Ovary (tissue), 9 donors: ENCODE results near the gene CHMP5. TPM values are rescaled to one million over a fixed set of nuclear protein-coding genes. Genes with fewer than 3 reads are reported as not detected.

Source experiments
- DNase-seq, 5 donors: peaks; one replicate each; pipeline ENCODE4 v3.0.0-alpha.2; 2019 to 2020
- H3K27ac ChIP-seq, 2 donors: fragments of 200-600 bp; one replicate each; pipeline versions ENCODE4 v1.5.1 to v1.8.0; 2019 to 2022
- H3K27me3 ChIP-seq: fragments of 200-600 bp; one replicate; pipeline ENCODE4 v1.8.0; 2022
- H3K36me3 ChIP-seq: fragments of 200-600 bp; sonication (generic); one replicate; pipeline ENCODE4 v1.5.1; 2019
- H3K4me1 ChIP-seq: one replicate; pipeline ENCODE4 v1.8.1; 2013; ENCODE audit warnings: mild to moderate bottlenecking, moderate library complexity; ENCODE audit not compliant: insufficient read depth
- H3K4me3 ChIP-seq: fragments of 200-600 bp; sonication (generic); one replicate; pipeline ENCODE4 v1.5.1; 2017
- H3K9me3 ChIP-seq, 2 donors: fragments of 200-600 bp in 1 of 2; sonication (generic) in 1 of 2; one replicate each; pipeline versions ENCODE4 v1.5.1 to v1.8.1; 2013 to 2019; ENCODE audit warnings: mild to moderate bottlenecking in 1 of 2, moderate library complexity in 1 of 2
- CTCF ChIP-seq, 3 donors: fragments of 450-650 bp in 2 of 3; fragments of 200-600 bp in 1 of 3; IDR thresholded peaks; one replicate each; pipeline versions ENCODE4 v1.5.1 to v1.8.0; 2016 to 2022; ENCODE audit warnings: antibody characterized with exemption in 3 of 3, mild to moderate bottlenecking in 1 of 3
- EP300 ChIP-seq: sonication (generic); formaldehyde crosslinking; IDR thresholded peaks from one replicate; pipeline ENCODE4 v1.6.1; 2017; ENCODE audit warnings: antibody characterized with exemption
- POLR2A ChIP-seq: fragments of 450-650 bp; IDR thresholded peaks from one replicate; pipeline ENCODE4 v1.6.1; 2017; ENCODE audit warnings: antibody characterized with exemption, mild to moderate bottlenecking, moderate library complexity
- WGBS, 3 donors: extraction: QIAGEN DNeasy Blood & Tissue Kit in 1 of 3; methylation state at CpG; one replicate each; pipeline versions ENCODE4 v1.1.5 to v1.1.7; 2013 to 2017; 5-methylcytosine and 5-hydroxymethylcytosine counted together
- intact Hi-C, 4 donors: fragments of 100-400 bp; cut with DNase I; formaldehyde crosslinking; loops; one replicate each; pipeline versions ENCODE4 v1.11.0 to v1.15.1; 2022 to 2023
- polyA plus RNA-seq, 2 donors: library from polyadenylated mRNA; stranded (reverse); fragments of 200-250 nt in 1 of 2; fragments of 350-450 nt in 1 of 2; fragmentation: Illumina TruSeq in 1 of 2; extraction: RNeasy Lipid Tissue Mini Kit (QIAGEN cat#74804) in 1 of 2; gene quantifications; one replicate each; pipeline ENCODE4 v1.2.3, GENCODE V29; 2013 to 2014
- total RNA-seq, 7 donors: library from RNA; depleted of rRNA in 2 of 7; stranded (reverse); fragments of >200 nt in 2 of 7; fragmentation: NEBNext Ultra II Directional in 3 of 7; extraction: Animal tissue kit (Norgen Biotek cat#: 25700) in 3 of 7; gene quantifications; one replicate each; pipeline versions ENCODE4 v1.1.0 to v1.2.4, GENCODE V29; 2016 to 2023
- donor health status: DM: no; HTN: no; CAD: no; lungs with moderate emphysema.
- donor health status: DM: no; HTN: no; CAD: no.
- donor health status: Bipolar disorder and iron deficiency.
- donor health status: DM: yes; HTN: yes; CAD: no.
- donor health status: DM: no; HTN: no; CAD: no.
- donor health status: DM: yes; HTN: yes; CAD: no.

Gene CHMP5
- total and polyA plus RNA-seq, 9 donors: 39.7 to 66.5 (median 52.9) TPM

- DNase-seq: no peak
- TF ChIP-seq CTCF (IDR thresholded peaks at IDR 0.05) (no peak), POLR2A (no peak), EP300 (no peak)
- no peak overlapping the region for H3K4me3 ChIP-seq
- H3K36me3 ChIP-seq: no peaks in the 10 kb centered on the region
- no peak overlapping the region for H3K27ac ChIP-seq
- no peaks in the 10 kb centered on the region for H3K9me3 ChIP-seq
- peaks cover 3% of the 10 kb centered on the region for H3K4me1 ChIP-seq
- WGBS, 3 donors: 65 to 73% (median 66%) methylated on average over 4 of the region's 4 CpGs
- H3K27me3 ChIP-seq: no peaks in the 10 kb centered on the region
- intact Hi-C loops: no loop called here
Observed at GRCh38 chr9:33228606-33229005, 36.2 kb upstream of the CHMP5 start.

GRCh38 chr9:33229359-33230114 is 35.3 kb upstream of the CHMP5 start:
- Histone ChIP-seq H3K27me3 (no peaks in the 10 kb centered on the region), H3K27ac (no peak overlapping the region), H3K4me3 (no peak overlapping the region), H3K9me3 (no peaks in the 10 kb centered on the region), H3K36me3 (no peaks in the 10 kb centered on the region), H3K4me1 (peaks cover 3% of the 10 kb centered on the region)
- TF ChIP-seq CTCF (IDR thresholded peaks at IDR 0.05) (no peak), POLR2A (no peak), EP300 (no peak)
- 77 to 81% (median 78%) methylated on average over 9 of the region's 9 CpGs for WGBS, 3 donors
- intact Hi-C loops: no loop called here
- no peak for DNase-seq

GRCh38 chr9:33230756-33231622 is 33.9 kb upstream of the CHMP5 start:
- TF ChIP-seq EP300: no peak
- no peak for TF ChIP-seq POLR2A
- TF ChIP-seq CTCF (IDR thresholded peaks at IDR 0.05): no peak
- Histone ChIP-seq H3K36me3 (no peaks in the 10 kb centered on the region), H3K27me3 (no peaks in the 10 kb centered on the region), H3K27ac (no peak overlapping the region), H3K4me1 (no peaks in the 10 kb centered on the region), H3K4me3 (no peak overlapping the region), H3K9me3 (no peaks in the 10 kb centered on the region)
- WGBS, 3 donors: 54 to 68% (median 58%) methylated on average over 13 of the region's 13 CpGs
- intact Hi-C loops: no loop called here
- no peak for DNase-seq

GRCh38 chr9:33231623-33231942 is 33.3 kb upstream of the CHMP5 start:
- Histone ChIP-seq H3K27ac (no peak overlapping the region), H3K9me3 (no peaks in the 10 kb centered on the region), H3K4me1 (no peaks in the 10 kb centered on the region), H3K27me3 (no peaks in the 10 kb centered on the region), H3K4me3 (no peak overlapping the region), H3K36me3 (no peaks in the 10 kb centered on the region)
- no peak for DNase-seq
- intact Hi-C loops: no loop called here
- TF ChIP-seq POLR2A (no peak), EP300 (no peak), CTCF (IDR thresholded peaks at IDR 0.05) (no peak)
- WGBS, 3 donors: 80 to 92% (median 87%) methylated on average over 2 of the region's 2 CpGs
